A549 treated with Mapracorat at 1 μM for 4 hours (cell line): ENCODE results near the gene MTHFD1L. TPM values are rescaled to one million over a fixed set of nuclear protein-coding genes. Genes with fewer than 3 reads are reported as not detected.

ENCODE experiments used
- total RNA-seq: library from RNA; stranded (reverse); fragments of 200-300 nt; extraction: Qiagen RNA extraction; gene quantifications from 5 replicates; pipeline ENCODE4 v1.2.3, GENCODE V29; 2022

MTHFD1L gene
- 38.0 to 45.4 TPM (median 44.0 TPM) in 5 replicates for total RNA-seq

DNA sequence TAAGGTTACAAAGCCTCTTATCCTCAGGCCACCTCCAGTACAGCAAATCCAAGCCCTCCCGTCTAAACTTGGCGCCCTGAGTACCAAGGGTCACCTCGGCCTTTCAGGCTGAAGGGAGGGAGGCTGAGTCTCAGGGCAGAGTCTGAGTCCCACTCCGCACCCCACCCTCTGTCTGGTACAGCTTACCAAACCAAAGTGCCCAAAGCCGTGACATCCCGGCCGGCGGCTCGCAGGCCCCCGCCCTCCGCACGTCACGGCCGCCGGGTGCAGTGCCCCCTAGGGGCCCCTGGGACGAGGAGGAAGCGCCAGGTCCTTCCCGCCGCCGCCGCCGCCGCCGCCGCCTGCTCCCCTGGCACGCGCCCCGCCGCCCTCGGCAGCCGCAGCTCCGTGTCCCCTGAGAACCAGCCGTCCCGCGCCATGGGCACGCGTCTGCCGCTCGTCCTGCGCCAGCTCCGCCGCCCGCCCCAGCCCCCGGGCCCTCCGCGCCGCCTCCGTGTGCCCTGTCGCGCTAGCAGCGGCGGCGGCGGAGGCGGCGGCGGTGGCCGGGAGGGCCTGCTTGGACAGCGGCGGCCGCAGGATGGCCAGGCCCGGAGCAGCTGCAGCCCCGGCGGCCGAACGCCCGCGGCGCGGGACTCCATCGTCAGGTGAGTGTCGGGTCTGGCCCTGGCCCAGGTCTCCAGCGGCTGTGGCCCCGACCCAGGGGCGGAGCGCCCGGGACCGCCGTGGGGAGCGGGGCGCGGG is at the start of gene MTHFD1L:
MTHFD1L (plus strand) TSS at position 297 of the 741 bp plus-strand sequence; CDS start at position 418, 121 bp downstream.

